Measurements from ENCODE around the gene KIF24.
"Not testable (repeated sequence)": the region's sequence is repeated elsewhere in the genome, so short reads cannot be mapped to it uniquely, and the experiment has no call there.

Gene KIF24

GRCh38 chr9:34328987-34329832, at the start of gene KIF24, which contains the start of gene NUDT2:
TSS of gene KIF24 (minus strand) at chr9:34329268. CDS start at chr9:34311346, 17,922 bp downstream.
TSS of gene NUDT2 (plus strand) at chr9:34329569. CDS start at chr9:34339040, 9,471 bp downstream.
- DNase-seq = peak; percentile 95

GRCh38 chr9:34378376-34379060, 49.5 kb upstream of the KIF24 start:
- no peak for DNase-seq

- peak; percentile 23 for DNase-seq
Observed at GRCh38 chr9:34377404-34377746, 48.3 kb upstream of the KIF24 start.

GRCh38 chr9:34376596-34377403, 47.7 kb upstream of the KIF24 start, which contains the start of gene MYORG:
TSS of gene MYORG (minus strand) at chr9:34376898. CDS start at chr9:34372943, 3,955 bp downstream.
- peak; percentile 86 for DNase-seq

- no peak for DNase-seq
Observed at GRCh38 chr9:34375901-34376595, 47.0 kb upstream of the KIF24 start.

- DNase-seq = no peak
Observed at GRCh38 chr9:34374905-34375552, 46.0 kb upstream of the KIF24 start.

- DNase-seq = no peak
Observed at GRCh38 chr9:34374339-34374738, 45.3 kb upstream of the KIF24 start.

- no peak for DNase-seq
Observed at GRCh38 chr9:34373749-34374148, 44.7 kb upstream of the KIF24 start.

- DNase-seq = no peak
Observed at GRCh38 chr9:34372467-34373011, 43.5 kb upstream of the KIF24 start.

- DNase-seq = no peak
Observed at GRCh38 chr9:34371886-34372466, 42.9 kb upstream of the KIF24 start.

- no peak for DNase-seq
Observed at GRCh38 chr9:34370970-34371880, 42.2 kb upstream of the KIF24 start.

- DNase-seq = no peak
Observed at GRCh38 chr9:34370335-34370969, 41.4 kb upstream of the KIF24 start.

GRCh38 chr9:34369636-34370035, 40.6 kb upstream of the KIF24 start:
- DNase-seq = no peak

GRCh38 chr9:34368796-34369195, 39.7 kb upstream of the KIF24 start:
- not testable (repeated sequence) for DNase-seq

- not testable (repeated sequence) for DNase-seq
Observed at GRCh38 chr9:34367751-34368410, 38.8 kb upstream of the KIF24 start.

GRCh38 chr9:34366365-34366764, 37.3 kb upstream of the KIF24 start:
- DNase-seq = no peak

GRCh38 chr9:34365282-34365681, 36.2 kb upstream of the KIF24 start:
- DNase-seq = no peak

- peak; percentile 17 for DNase-seq
Observed at GRCh38 chr9:34363619-34364351, 34.7 kb upstream of the KIF24 start.

All from NCI-H2227 treated with DMSO at 0.1 percent for 48 hours (cell line).